Activated CD8-positive, alpha-beta T cell treated with anti-CD3 and anti-CD28 coated beads for 36 hours (primary cell): ENCODE data around the gene PTP4A2. TPM values are rescaled to one million over a fixed set of nuclear protein-coding genes. Genes with fewer than 3 reads are reported as not detected.

Source experiments
- ATAC-seq: fragments of 200-7000 bp; cut with Tn5 transposase; one replicate; pipeline ENCODE4 v1.10.0; 2021; ENCODE audit warnings: mild to moderate bottlenecking, moderate library complexity
- CTCF ChIA-PET: fragments of 350-600 bp; sonication (Branson Sonifier 250); formaldehyde crosslinking; loops from one replicate; lab custom pipeline; 2021; ENCODE audit warnings: antibody characterized with exemption; lab: Charles Lee
- POLR2A ChIA-PET: fragments of 350-600 bp; sonication (Branson Sonifier 250); formaldehyde crosslinking; loops from one replicate; lab custom pipeline; 2021; ENCODE audit warnings: antibody characterized with exemption; lab: Charles Lee
- DNase-seq: peaks from one replicate; pipeline ENCODE4 v3.0.0-alpha.2; 2020
- H3K27ac Mint-ChIP-seq: one replicate; pipeline ENCODE4 v1.8.0; 2021; ENCODE audit warnings: mild to moderate bottlenecking, mixed read lengths
- H3K27me3 Mint-ChIP-seq: one replicate; pipeline ENCODE4 v1.8.0; 2021; ENCODE audit warnings: mixed read lengths
- H3K36me3 Mint-ChIP-seq: one replicate; pipeline ENCODE4 v1.8.0; 2021; ENCODE audit warnings: low read depth, mixed read lengths
- H3K4me1 Mint-ChIP-seq: one replicate; pipeline ENCODE4 v1.8.0; 2021; ENCODE audit warnings: low read depth, mixed read lengths
- H3K4me3 Mint-ChIP-seq: one replicate; pipeline ENCODE4 v1.8.0; 2021; ENCODE audit warnings: mild to moderate bottlenecking, moderate library complexity, mixed read lengths
- H3K9me3 Mint-ChIP-seq: one replicate; pipeline ENCODE4 v1.8.0; 2021; ENCODE audit warnings: mixed read lengths
- intact Hi-C: fragments of 100-400 bp; cut with micrococcal nuclease; formaldehyde crosslinking; loops from one replicate; pipeline ENCODE4 v1.10.0; 2022
- total RNA-seq, 2 experiments: library from RNA; stranded (reverse); gene quantifications; one replicate each; pipeline ENCODE4 v1.2.3, GENCODE V29; 2021
- TF ChIP-seq, protein P1 (sequence below): fragments of 200-600 bp; IDR thresholded peaks from one replicate; pipeline ENCODE4 v1.8.0; 2022; ENCODE audit warnings: antibody characterized with exemption, mild to moderate bottlenecking

Gene PTP4A2
- total RNA-seq, 2 experiments from 2014 or later = 273 to 296 TPM

DNA sequence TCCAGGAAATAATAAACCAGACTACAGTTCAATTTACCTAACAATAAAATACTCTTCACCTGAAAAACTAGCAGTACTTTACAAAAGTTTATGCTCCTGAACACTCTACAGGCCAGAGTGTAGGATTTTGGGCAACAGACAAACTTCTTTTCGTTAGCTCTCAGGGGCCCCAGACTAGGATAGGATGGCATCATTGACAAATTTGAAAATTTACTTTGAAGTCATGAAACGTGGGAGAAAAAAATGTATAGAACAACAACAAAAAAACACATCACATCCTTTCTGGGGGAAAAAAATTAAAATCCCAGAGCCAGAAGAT, 1.2 kb downstream of the PTP4A2 start:
- intact Hi-C loops = no loop called here
- Mint-ChIP-seq H3K4me3 (peak overlapping the region; percentile 89), H3K27ac (peak overlapping the region; percentile 98), H3K9me3 (no peaks in the 10 kb centered on the region), H3K36me3 (peaks cover 41% of the 10 kb centered on the region), H3K4me1 (peaks cover 57% of the 10 kb centered on the region), H3K27me3 (no peaks in the 10 kb centered on the region)
- CTCF ChIA-PET = interaction anchor here (1.0 to 4.7 kb wide), 2 partner anchors 18 to 27 kb away, joined by 4 to 116 read pairs; no protein-coding TSS in a partner anchor
- POLR2A ChIA-PET = interaction anchor here (2.7 to 4.5 kb wide), 3 partner anchors 10 to 27 kb away, joined by 10 to 61 read pairs (median 23); no protein-coding TSS in a partner anchor
- TF ChIP-seq, protein P1, sequence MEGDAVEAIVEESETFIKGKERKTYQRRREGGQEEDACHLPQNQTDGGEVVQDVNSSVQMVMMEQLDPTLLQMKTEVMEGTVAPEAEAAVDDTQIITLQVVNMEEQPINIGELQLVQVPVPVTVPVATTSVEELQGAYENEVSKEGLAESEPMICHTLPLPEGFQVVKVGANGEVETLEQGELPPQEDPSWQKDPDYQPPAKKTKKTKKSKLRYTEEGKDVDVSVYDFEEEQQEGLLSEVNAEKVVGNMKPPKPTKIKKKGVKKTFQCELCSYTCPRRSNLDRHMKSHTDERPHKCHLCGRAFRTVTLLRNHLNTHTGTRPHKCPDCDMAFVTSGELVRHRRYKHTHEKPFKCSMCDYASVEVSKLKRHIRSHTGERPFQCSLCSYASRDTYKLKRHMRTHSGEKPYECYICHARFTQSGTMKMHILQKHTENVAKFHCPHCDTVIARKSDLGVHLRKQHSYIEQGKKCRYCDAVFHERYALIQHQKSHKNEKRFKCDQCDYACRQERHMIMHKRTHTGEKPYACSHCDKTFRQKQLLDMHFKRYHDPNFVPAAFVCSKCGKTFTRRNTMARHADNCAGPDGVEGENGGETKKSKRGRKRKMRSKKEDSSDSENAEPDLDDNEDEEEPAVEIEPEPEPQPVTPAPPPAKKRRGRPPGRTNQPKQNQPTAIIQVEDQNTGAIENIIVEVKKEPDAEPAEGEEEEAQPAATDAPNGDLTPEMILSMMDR = no peak
- ATAC-seq (no peak), DNase-seq (no peak)

DNA sequence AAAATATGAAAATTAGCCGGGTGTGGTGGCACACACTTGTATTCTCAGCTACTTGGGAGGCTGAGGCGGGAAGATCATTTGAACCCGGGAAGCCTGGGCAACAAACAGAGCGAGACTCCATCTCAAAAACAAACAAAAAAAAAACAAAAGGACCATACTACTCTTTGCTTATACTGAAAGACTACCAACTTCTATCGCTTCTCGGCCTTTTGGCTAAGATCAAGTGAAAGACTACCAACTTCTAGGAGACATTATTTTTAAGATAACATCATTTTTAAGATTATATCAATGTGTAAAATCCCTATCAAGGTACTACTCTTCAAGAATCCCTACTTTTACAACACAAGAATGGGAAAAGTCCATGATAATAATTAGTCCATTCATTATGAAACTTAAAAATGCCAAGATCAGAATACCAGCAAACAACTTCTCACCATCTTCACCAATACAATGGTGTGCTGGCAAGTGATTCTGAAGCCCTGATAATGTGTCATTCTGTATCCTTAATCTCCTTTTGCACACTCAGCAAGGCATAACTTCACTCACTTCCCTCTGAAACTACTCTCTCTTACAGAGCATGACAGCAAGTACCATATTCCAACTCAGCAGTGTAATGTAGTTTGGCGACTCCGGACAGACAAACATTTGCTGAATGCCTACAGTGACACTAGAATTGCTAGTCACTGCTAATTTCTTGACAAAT, 1.7 kb downstream of the PTP4A2 start:
- Mint-ChIP-seq H3K27ac (peak overlapping the region; percentile 98), H3K4me1 (peaks cover 62% of the 10 kb centered on the region), H3K27me3 (no peaks in the 10 kb centered on the region), H3K9me3 (no peaks in the 10 kb centered on the region), H3K4me3 (peak overlapping the region; percentile 89), H3K36me3 (peaks cover 41% of the 10 kb centered on the region)
- intact Hi-C loops = no loop called here
- ATAC-seq = no peak
- POLR2A ChIA-PET = interaction anchor here (1.2 to 4.5 kb wide), 5 partner anchors 9 to 21 kb away, joined by 3 to 61 read pairs (median 14); no protein-coding TSS in a partner anchor
- TF ChIP-seq, protein P1 = no peak
- DNase-seq = no peak
- CTCF ChIA-PET = interaction anchor here (1.0 to 4.7 kb wide), 4 partner anchors 19 to 27 kb away, joined by 3 to 116 read pairs (median 16); no protein-coding TSS in a partner anchor

DNA sequence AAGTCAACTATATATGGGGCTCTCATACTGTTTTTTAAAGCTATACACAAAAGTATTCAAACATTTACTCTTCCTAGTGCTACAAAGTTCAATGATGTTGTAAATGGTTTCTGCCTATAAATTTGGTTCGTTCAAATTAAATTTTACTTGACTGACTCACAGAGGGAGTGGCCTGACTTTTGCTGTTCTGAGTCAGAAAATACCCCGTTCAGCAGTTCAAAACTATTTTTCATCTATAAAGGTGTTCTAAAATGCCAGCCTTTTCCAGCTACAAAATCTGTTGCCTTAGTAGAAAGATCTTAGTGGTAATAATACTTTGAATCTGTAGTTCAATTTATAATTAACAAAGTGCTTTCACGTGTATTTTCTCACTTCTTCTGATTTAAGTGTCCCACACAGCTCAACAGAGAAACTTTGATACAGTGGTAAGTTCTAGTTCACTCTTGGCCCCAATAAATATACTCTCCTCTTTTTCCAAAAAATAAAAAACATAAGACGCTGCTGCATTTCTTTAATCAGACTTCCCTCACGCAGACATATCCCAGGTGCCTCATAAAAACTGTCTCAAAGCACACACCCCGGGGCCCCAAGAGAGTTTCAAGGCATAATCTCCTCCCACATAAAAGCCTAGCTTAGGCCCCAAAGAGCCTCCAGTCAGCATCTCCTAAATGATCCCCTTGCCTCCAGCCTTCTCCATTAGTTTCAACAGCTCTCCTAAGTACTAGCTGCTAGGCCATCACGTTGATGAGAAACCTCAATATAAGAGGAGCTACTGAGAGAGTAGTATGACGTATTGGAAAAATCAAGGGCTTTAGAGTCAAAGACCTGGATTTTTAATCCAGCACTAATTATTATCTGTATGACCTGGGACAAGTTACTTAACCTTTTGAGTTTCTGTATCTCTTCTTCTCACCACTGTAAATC, 3.2 kb downstream of the PTP4A2 start:
- ChIA-PET CTCF (interaction anchor here (0.6 to 4.0 kb wide), 13 partner anchors 9 to 473 kb away, joined by 3 to 30 read pairs (median 4); partner anchors contain the start of gene SPOCD1), POLR2A (interaction anchor here (0.9 to 2.4 kb wide), 11 partner anchors 8 to 315 kb away, joined by 3 to 14 read pairs (median 5); no protein-coding TSS in a partner anchor)
- TF ChIP-seq, protein P1 = no peak
- H3K4me1 Mint-ChIP-seq = peaks cover 66% of the 10 kb centered on the region
- H3K27me3 Mint-ChIP-seq = no peaks in the 10 kb centered on the region
- intact Hi-C loops = loop anchor here (5.0 kb wide), 1 partner anchor 48 kb away; no protein-coding TSS in a partner anchor
- ATAC-seq (no peak), DNase-seq (peak; percentile 63)
- peak overlapping the region; percentile 89 for H3K4me3 Mint-ChIP-seq
- H3K9me3 Mint-ChIP-seq = no peaks in the 10 kb centered on the region
- H3K27ac Mint-ChIP-seq = peak overlapping the region; percentile 98
- peaks cover 51% of the 10 kb centered on the region for H3K36me3 Mint-ChIP-seq

DNA sequence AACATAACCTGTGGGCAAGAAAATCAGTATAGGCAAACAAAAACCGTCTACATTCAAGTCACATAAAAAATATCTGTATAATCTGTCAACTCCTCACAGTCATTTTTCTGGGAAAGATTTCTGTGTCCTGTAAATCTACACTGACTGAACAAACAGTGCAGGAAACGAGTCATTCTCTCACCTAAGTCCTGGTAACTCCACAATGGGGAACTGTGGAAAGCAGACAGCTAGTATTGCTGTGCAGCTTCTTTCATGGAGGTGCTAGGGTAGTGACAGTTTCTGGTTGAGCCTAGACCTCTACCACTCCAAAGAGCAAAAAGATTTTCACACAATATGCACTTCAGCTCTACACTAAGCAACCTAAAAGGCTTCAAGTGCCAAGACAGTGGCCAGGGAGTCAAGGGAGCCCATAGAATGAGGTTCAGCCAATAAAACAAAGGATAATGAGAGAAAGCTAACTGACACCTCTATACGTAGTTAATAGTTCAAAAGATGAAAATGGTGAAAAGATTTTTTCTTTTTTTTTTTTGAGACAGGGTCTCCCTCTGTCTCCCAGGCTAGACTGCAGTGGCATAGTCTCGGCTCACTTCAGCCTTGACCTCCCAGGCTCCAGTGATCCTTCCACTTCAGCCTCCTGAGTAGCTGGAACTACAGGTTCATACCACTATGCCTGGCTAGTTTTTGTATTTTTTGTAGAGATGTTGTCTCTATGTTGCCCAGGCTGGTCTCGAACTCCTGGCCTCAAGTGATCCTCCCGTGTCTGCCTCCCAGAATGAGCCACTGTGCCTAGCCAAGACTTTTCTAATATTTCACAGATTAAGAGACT, 5.5 kb downstream of the PTP4A2 start:
- H3K27ac Mint-ChIP-seq = peak overlapping the region; percentile 98
- ChIA-PET POLR2A (interaction anchor here (0.6 to 1.6 kb wide), 8 partner anchors 9 to 117 kb away, joined by 3 to 6 read pairs (median 4); partner anchors contain the start of gene SPOCD1), CTCF (interaction anchor here (0.8 to 4.0 kb wide), 4 partner anchors 11 to 31 kb away, joined by 3 to 30 read pairs (median 4); no protein-coding TSS in a partner anchor)
- intact Hi-C loops = loop anchor here (5.0 kb wide), 1 partner anchor 45 kb away; no protein-coding TSS in a partner anchor
- peak overlapping the region; percentile 89 for H3K4me3 Mint-ChIP-seq
- H3K36me3 Mint-ChIP-seq = peaks cover 61% of the 10 kb centered on the region
- DNase-seq (no peak), ATAC-seq (peak; percentile 19)
- H3K9me3 Mint-ChIP-seq = no peaks in the 10 kb centered on the region
- H3K4me1 Mint-ChIP-seq = peaks cover 66% of the 10 kb centered on the region
- TF ChIP-seq, protein P1 = no peak
- no peaks in the 10 kb centered on the region for H3K27me3 Mint-ChIP-seq
